Vagina (tissue), 2 donors: ENCODE data around the gene ALKBH3.

Source experiments
- CTCF ChIP-seq, 3 experiments: fragments of 450-650 bp in 2 of 3; fragments of 200-600 bp in 1 of 3; sonication (generic) in 1 of 3; IDR thresholded peaks; one replicate each; pipeline ENCODE4 v1.5.1; 2017 to 2019; ENCODE audit warnings: antibody characterized with exemption in 3 of 3, mild to moderate bottlenecking in 2 of 3, moderate library complexity in 2 of 3
- POLR2A ChIP-seq, 2 donors: fragments of 450-650 bp; IDR thresholded peaks; one replicate each; pipeline ENCODE4 v1.6.1; 2017; ENCODE audit warnings: antibody characterized with exemption in 2 of 2, mild to moderate bottlenecking in 2 of 2, moderate library complexity in 2 of 2

- TF ChIP-seq POLR2A (IDR thresholded peaks at IDR 0.05) (no peak), CTCF (IDR thresholded peaks at IDR 0.05) (no peak)
Observed at GRCh38 chr11:43918662-43919061, 38.0 kb downstream of the ALKBH3 start.
